Breast epithelium (tissue), 4 donors: ENCODE measurements around the gene LTK. TPM values are rescaled to one million over a fixed set of nuclear protein-coding genes. Genes with fewer than 3 reads are reported as not detected.

Experiments
- DNase-seq, 2 donors: peaks; one replicate each; pipeline ENCODE4 v3.0.0-alpha.2; 2019; ENCODE audit warnings: low spot score in 2 of 2
- H3K27ac ChIP-seq, 2 donors: fragments of 200-600 bp; sonication (generic) in 1 of 2; one replicate each; pipeline ENCODE4 v1.5.1; 2016 to 2019; ENCODE audit warnings: mild to moderate bottlenecking in 1 of 2
- H3K27me3 ChIP-seq, 2 donors: fragments of 200-600 bp; sonication (generic) in 1 of 2; one replicate each; pipeline versions ENCODE4 v1.5.1 to v1.6.0; 2017 to 2019; ENCODE audit warnings: control low read depth in 1 of 2, mild to moderate bottlenecking in 1 of 2
- H3K36me3 ChIP-seq: fragments of 200-600 bp; one replicate; pipeline ENCODE4 v1.5.1; 2019
- H3K4me1 ChIP-seq, 2 donors: fragments of 200-600 bp; sonication (generic); one replicate each; pipeline ENCODE4 v1.5.1; 2016 to 2019; ENCODE audit warnings: control low read depth in 1 of 2
- H3K4me3 ChIP-seq, 3 donors: fragments of 200-600 bp; sonication (generic); 1 replicate in 2 of 3; 2 replicates in 1 of 3; pipeline ENCODE4 v1.5.1; 2016 to 2019; ENCODE audit warnings: mild to moderate bottlenecking in 3 of 3, moderate library complexity in 2 of 3
- H3K9me3 ChIP-seq, 2 donors: fragments of 200-600 bp; sonication (generic) in 1 of 2; one replicate each; pipeline ENCODE4 v1.5.1; 2016 to 2019; ENCODE audit warnings: control low read depth in 1 of 2
- CTCF ChIP-seq, 3 donors: fragments of 450-650 bp; IDR thresholded peaks; one replicate each; pipeline ENCODE4 v1.5.1; 2016 to 2017; ENCODE audit warnings: antibody characterized with exemption in 3 of 3, mild to moderate bottlenecking in 3 of 3, moderate library complexity in 3 of 3
- POLR2A ChIP-seq: fragments of 450-650 bp; IDR thresholded peaks from one replicate; pipeline ENCODE4 v1.6.1; 2016; ENCODE audit warnings: antibody characterized with exemption, mild to moderate bottlenecking, moderate library complexity
- POLR2AphosphoS5 ChIP-seq, 3 donors: sonication (generic); formaldehyde crosslinking; IDR thresholded peaks; one replicate each; pipeline ENCODE4 v1.6.1; 2017; ENCODE audit warnings: antibody characterized with exemption in 3 of 3
- intact Hi-C: fragments of 100-400 bp; cut with DNase I; formaldehyde crosslinking; loops from one replicate; pipeline ENCODE4 v1.15.1; 2023; ENCODE audit warnings: low total_unique reads
- total RNA-seq, 3 donors: library from RNA; depleted of rRNA; stranded (reverse); fragments of >200 nt; gene quantifications; one replicate each; pipeline ENCODE4 v1.1.0, GENCODE V29; 2016

Gene LTK
- total RNA-seq, 3 donors from 2014 or later: 0.29 to 0.66 TPM; not detected in 1

- intact Hi-C loops: no loop called here
- H3K4me3 ChIP-seq: peak overlapping the region in 2 of 3 donors; percentile 43 to 56
- H3K27ac ChIP-seq: no peak overlapping the region
- H3K4me1 ChIP-seq: peaks cover 8 to 9% of the 10 kb centered on the region in 2 donors
- TF ChIP-seq CTCF (IDR thresholded peaks at IDR 0.05) (no peak), POLR2AphosphoS5 (IDR thresholded peaks at IDR 0.05) (no peak), POLR2A (no peak)
- no peak for DNase-seq
- H3K9me3 ChIP-seq: no peaks in the 10 kb centered on the region
- H3K36me3 ChIP-seq: no peaks in the 10 kb centered on the region
- peaks cover 9 to 32% of the 10 kb centered on the region in 2 donors for H3K27me3 ChIP-seq
Measured at GRCh38 chr15:41510728-41511127, 2.9 kb downstream of the LTK start.

- no peaks in the 10 kb centered on the region for H3K36me3 ChIP-seq
- peak; percentile 78 to 90 for DNase-seq
- TF ChIP-seq CTCF (IDR thresholded peaks at IDR 0.05): no peak
- TF ChIP-seq POLR2A: no peak
- TF ChIP-seq POLR2AphosphoS5 (IDR thresholded peaks at IDR 0.05): no peak
- H3K4me3 ChIP-seq: no peak overlapping the region
- peaks cover 8 to 9% of the 10 kb centered on the region in 2 donors for H3K4me1 ChIP-seq
- intact Hi-C loops: no loop called here
- H3K27ac ChIP-seq: no peak overlapping the region
- no peaks in the 10 kb centered on the region for H3K9me3 ChIP-seq
- peaks cover 9 to 35% of the 10 kb centered on the region in 2 donors for H3K27me3 ChIP-seq
Measured at GRCh38 chr15:41507820-41508290, 5.8 kb downstream of the LTK start.

GRCh38 chr15:41506796-41507341, 6.8 kb downstream of the LTK start:
- TF ChIP-seq CTCF (IDR thresholded peaks at IDR 0.05) (no peak), POLR2AphosphoS5 (IDR thresholded peaks at IDR 0.05) (no peak), POLR2A (no peak)
- H3K27ac ChIP-seq: no peak overlapping the region
- peaks cover 5% of the 10 kb centered on the region in 2 donors for H3K4me1 ChIP-seq
- H3K27me3 ChIP-seq: peaks cover 14 to 35% of the 10 kb centered on the region in 2 donors
- H3K4me3 ChIP-seq: no peak overlapping the region
- H3K9me3 ChIP-seq: no peaks in the 10 kb centered on the region
- H3K36me3 ChIP-seq: no peaks in the 10 kb centered on the region
- DNase-seq: no peak
- intact Hi-C loops: no loop called here

- DNase-seq: no peak
- Histone ChIP-seq H3K27me3 (peaks cover 14 to 34% of the 10 kb centered on the region in 2 donors), H3K27ac (no peak overlapping the region), H3K9me3 (no peaks in the 10 kb centered on the region), H3K36me3 (no peaks in the 10 kb centered on the region), H3K4me1 (peaks cover 6 to 12% of the 10 kb centered on the region in 2 donors), H3K4me3 (no peak overlapping the region)
- intact Hi-C loops: no loop called here
- TF ChIP-seq POLR2AphosphoS5 (IDR thresholded peaks at IDR 0.05) (no peak), POLR2A (no peak), CTCF (IDR thresholded peaks at IDR 0.05) (no peak)
Measured at GRCh38 chr15:41505776-41506175, 7.9 kb downstream of the LTK start.

- intact Hi-C loops: no loop called here
Measured at GRCh38 chr15:41504751-41505492, 8.7 kb downstream of the LTK start.

More at GRCh38 chr15:41504751-41505492, 8.7 kb downstream of the LTK start:
- Histone ChIP-seq H3K36me3 (no peaks in the 10 kb centered on the region), H3K4me1 (peaks cover 6 to 12% of the 10 kb centered on the region in 2 donors), H3K27ac (no peak overlapping the region), H3K9me3 (no peaks in the 10 kb centered on the region), H3K4me3 (no peak overlapping the region), H3K27me3 (peaks cover 14 to 41% of the 10 kb centered on the region in 2 donors)
- no peak for TF ChIP-seq POLR2AphosphoS5 (IDR thresholded peaks at IDR 0.05)
- TF ChIP-seq POLR2A: no peak
- no peak for TF ChIP-seq CTCF (IDR thresholded peaks at IDR 0.05)
- DNase-seq: no peak
